DMS 273 treated with DMSO at 0.1 percent for 48 hours (cell line): Measurements from ENCODE around the gene IFFO2.
A peak's percentile ranks its signal among the peaks of the same experiment; 100 is the strongest.

Experiments
- DNase-seq: peaks from one replicate; lab custom pipeline; 2025; lab: John Stamatoyannopoulos, UW

The IFFO2 gene

DNA sequence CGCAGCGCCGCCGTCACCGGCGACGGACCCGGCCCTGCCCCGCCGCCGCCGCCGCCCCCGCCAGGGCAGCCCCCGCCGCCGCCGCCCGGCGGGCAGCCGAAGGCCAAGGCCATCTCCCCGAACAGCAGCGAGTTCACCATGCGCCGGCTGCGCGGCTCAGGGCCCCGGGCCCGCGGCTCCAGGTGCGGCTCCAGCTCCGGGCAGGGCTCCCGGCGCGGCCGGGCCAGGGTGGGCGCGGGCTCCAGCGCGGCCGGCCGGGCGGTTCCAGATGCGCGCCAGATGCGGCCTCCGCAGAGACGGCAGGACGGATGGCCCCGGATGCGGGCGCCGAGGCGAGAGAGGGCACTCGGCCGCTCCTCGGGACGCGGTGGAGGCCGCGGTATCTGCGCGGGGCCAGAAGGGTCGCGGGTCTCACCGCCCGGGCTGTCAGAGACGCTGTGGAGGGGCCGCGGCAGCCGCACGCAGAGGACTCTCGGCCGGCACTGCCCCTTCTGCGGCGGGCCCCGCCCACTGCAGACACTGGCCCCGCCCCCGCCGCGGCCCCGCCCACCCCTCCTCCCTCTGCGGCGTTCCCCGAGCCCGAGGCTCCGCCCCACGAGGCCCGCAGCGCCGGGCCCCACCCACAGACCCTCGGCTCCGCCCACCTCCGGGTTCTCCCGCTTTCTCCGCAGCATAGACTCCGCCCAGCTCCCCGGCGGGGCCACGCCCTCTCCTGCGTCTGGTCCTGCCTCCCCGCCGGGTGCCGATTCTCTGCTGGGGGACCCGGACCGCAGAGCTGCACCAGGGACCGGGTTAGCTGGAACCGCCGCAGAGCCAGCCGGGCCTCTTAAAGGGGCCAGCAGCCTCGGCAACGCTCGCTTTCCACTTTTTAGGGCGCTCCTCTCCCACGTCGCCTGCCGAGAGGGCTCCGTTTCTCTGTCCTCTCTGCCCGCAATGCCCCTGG, at the start of gene IFFO2:
Gene IFFO2, minus strand, starts transcription at position 484 of the 943 bp plus-strand sequence. Its CDS starts 344 bp downstream, at position 140.
- peak; percentile 64 for DNase-seq

DNA sequence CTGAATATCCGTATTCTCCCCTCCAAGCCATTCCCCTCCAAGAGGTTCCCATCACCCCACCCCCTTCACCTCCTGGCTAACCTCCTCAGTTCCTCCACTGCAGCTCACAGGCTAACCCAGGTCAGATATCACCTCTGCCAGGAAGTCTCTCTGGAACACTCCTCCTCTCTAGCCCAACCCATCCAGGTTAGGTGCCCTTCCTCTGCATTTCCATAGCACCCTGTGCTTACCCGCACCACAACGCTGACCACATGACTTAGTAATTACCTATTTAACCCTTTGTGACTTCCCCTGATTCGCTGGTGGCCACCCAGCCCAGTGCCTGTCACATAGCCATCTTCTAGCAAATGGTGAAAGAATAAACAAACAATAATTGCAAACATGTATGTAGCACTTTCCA, 49.5 kb upstream of the IFFO2 start:
- no peak for DNase-seq

DNA sequence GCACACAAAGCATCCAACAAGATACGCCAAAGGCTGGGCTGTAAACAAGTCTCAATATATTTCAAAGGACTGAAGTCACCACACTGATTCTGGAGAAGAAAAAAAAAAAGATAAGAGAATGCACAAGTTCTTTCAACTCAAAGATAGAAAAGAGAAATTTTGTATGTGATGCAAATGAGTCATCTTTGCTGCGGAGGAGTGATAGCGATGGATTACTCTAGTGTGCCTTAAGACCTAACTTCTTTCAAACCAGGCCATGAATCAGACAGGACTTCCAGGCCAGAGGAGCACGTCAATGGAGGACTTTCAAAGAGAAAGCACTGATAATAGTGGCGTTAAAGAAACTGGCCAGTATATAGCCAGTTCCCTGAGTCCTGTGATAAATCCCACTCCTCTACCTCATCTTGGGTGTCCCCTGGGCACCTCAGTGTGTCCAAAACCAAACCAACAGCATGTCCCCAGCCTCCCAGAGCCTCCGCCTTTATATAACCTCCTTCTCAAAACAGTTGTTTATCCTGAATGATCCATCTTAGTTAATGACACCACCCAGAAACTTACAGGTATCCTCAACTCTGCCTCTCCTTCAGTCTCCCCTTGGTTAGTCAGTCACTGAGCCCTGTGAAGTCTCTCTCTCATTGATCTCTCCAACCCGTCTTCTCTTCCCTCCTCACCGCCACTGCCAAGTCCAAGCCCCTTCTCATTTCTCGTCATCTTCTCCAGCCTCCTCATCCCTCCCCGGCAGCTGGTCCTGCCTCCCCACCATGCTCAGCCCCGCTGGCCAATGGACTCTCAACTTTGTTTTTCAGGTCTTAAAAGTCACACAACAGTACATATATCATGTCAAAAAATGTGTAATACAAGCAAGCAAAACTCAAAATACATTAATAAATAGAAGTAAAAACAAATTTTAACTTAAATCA, 47.2 kb upstream of the IFFO2 start:
- DNase-seq: no peak

DNA sequence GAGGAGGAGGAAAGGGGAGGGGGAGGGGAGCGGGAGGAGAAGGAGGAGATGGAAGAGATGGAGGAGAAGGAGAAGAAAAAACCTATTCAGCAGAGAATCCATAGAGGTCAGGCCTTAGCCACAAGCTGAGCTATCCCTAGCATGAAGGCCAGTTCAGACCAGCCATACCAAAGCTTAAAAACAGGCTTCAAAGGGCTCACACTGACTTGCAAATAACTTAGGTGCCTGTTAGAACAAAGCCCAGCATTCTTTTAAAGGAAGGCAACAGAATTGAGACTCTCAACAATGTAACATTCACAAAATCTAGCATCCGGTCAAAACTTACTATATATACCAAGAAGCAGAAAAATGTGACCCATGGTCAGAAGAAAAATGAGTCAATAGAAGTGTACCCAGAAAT, 43.6 kb upstream of the IFFO2 start:
- DNase-seq: no peak

DNA sequence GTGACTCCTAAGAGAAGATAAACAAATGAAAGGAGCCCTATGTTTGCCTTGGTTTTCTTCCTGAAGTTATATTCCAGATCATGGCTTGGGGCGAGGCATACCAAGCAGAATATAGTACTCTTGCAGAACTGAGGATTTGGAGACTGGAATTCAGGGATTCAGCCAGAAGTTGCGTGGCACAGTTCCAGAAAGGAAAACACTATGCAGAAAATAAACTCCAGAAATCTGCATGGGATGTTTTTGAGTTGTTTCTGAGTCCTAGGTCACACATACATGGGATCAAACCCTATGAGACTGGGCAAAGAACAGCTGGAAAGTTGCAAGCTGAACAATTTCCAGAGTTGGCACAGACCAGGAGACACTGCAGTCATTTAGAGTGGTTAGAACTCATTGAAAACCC, 42.9 kb upstream of the IFFO2 start:
- no peak for DNase-seq

DNA sequence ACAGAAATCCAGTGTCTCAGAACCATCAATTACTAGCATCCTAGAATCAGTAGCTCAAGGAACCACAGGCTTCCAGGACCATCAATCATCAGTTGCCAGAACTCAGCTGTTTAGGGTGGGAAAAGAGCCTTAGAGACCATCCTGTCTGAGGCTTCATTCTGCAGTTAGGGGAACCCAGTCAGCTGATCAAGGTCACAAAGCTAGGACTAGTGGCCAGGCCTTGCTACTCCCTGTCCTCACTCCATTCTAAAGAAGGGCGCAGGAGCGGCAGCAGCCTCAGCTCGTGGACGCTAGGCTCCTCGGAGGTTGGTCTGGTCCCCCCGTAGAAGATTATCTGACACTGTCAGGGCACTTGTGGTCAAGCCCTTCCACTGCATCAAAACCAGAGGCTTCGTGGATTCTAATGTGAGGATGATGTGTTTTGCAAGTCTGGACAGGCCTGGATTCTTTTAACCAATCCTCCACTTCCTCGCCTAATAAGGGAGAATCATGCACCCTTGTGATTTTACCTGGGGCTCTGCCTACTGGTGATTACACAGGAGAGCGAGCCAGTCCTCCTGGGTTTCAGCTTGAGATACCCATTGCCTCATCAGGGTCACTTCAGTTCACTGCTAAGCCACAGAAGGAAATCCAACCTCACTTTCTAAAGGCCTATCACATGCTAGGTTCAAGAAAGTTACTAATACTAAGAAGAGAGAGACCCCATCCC, 41.7 kb upstream of the IFFO2 start:
- no peak for DNase-seq

DNA sequence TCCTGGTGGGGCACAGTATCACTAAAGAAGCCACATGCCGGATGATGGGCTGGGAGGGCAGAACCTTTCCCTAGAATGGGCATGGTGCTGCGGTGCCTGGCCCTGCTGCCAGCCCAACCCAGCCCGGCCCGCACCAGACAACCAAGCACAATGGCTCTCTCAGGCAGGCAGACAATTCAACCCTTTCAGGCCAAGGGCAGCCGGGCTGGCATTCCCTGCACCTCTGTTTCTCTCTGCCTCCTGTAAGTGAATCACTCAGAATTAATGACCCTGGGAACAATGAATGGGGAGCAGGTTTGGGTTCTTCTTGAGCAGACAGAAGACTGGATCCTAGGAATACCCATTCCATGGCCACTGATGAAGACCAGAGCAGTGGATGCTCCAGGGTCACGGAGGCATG, 41.0 kb upstream of the IFFO2 start:
- DNase-seq: no peak

DNA sequence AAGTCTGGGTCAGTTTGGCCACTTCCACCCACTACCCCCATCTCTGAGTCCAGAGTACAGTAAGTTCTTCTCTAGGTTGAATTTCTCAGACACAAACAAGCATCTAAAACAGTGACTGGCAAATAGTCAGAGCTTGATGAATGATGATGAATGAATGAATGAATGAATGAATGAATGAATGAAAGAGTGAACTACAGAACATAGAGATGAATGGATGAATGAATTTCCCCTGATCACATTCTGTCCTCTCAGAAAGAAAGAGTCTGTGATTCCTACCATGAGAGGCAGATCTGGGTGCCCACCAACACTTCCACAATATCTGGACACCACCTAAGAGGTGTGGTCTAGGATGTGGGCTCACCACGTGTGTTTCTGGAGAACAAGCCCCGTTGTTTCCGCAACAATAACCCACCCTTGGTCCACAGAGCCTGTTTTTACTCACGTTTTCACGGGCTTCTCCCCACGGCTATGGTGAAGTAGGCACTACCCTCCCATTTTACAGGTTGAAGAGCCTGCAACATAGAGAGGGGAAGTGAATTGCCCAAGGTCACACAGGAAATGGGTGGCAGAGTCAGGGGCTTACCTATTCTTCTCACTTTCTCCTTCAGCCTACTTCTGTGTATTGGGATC, 40.2 kb upstream of the IFFO2 start:
- DNase-seq: no peak

DNA sequence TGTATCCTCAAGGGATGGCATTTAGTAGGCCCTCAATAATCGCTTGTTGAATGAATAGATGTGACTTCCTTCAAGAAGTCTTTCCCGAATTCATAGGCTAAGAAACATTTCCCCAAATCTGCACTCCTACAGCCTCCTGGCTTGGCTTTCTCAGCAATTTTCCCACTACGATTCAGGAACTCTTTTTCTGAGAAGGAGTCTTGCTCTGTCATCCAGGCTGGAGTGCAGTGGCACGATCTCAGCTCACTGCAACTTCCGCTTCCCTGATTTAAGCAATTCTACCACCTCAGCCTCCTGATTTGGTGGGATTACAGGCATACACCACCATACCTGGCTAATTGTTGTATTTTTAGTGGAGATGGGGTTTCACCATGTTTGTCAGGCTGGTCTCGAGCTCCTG, 37.9 kb upstream of the IFFO2 start:
- DNase-seq: no peak

DNA sequence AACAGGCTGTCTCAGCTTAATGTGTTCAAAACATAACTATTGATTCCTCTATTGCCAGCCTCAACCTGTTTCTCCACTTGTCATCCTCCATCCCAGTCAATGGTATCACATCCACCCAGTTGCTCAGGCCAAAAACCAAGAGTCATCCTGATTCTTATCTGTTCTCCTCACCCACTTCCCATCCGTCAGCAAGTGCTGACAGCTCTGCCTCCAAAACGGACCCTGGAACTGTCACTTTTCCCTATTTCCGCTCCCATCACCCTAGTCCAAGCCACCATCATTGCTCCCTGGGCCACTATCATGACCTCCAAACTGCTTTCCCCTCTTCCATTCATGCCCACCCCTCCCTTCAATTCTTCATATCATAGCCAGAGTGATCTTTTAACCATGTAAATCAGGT, 36.2 kb upstream of the IFFO2 start:
- no peak for DNase-seq

DNA sequence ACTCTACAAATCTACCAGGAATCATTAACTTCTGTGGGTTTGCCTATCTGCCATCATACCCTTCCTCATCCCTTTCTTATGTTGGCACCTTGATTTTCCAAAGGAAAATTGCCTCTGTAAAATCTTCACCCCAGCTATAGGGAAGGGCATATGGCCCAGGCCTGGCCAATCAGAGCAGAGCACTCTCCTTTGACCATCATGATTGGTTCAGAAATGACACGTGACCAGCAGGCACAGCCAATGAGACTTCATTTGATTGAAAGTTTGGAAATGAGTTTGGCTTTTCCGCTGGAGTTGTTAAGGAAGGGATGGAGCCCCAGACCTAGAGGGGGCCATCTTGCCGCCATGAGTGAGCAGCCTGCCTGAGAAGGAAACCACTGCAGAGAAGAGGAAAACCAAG, 35.1 kb upstream of the IFFO2 start:
- no peak for DNase-seq

DNA sequence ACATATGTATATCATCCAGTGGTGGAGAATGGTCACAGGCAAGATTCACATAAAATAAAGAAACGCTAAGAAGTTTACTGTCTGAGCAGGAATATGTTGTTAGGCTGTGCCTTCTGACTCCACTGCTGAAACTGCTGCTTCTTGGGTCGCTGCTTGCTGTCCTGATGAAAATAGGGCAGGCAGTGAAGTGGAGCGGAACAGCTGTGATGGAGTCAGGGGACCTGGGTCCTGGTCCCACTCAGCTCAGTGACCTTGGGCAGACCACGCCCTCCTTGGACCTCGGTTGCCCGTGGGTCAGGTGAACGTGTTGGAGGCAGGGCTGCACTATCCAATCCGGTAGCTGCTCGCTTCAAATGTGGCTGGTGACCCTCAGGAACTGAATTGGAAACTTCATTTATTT, 33.4 kb upstream of the IFFO2 start:
- DNase-seq: no peak

DNA sequence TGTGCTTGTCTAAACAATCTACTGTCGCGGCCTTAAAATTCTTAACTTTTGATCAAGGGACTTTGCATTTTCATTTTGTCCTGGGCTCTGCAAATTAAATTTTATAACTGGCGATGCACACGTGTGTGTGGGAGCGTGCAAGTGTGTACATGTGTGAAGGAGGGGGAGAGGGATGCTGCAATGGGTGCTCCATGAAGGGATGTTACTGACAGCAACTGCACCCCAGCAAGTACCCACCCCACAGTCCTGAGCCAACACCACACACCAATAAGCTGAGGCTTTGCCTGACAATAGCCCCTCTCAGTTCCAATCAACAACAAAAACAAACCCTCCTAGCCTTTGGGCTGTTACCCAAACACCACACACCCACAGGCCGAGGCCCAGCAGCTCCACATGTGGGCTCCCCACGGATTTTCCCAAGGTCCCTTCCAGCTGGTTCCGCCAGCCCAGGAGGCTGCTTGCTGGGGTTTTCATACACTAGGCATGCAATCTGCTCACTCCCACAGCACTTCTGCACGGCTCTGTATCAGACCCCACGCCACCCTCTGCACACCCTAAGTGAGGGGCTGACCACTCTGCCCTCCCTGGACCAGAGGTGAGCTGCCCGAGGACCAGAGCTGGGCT, 32.8 kb upstream of the IFFO2 start:
- no peak for DNase-seq

DNA sequence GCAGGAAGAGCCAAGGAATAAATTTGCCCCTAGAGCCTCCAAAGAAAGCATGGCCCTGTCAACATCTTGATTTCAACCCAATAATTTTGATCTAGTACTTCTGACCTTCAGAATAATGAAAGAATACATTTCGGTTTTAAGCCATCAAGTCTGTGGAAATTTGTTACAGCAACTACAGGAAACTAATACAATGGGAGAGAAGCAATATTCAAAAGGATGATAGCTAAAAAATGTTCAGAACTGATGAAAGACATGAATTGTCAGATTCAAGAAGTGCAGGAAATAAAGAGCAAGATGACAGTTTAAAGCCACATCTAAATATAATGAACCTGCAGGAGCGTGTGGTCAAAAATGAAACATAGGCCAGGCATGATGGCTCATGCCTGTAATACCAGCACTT, 24.8 kb upstream of the IFFO2 start:
- no peak for DNase-seq

DNA sequence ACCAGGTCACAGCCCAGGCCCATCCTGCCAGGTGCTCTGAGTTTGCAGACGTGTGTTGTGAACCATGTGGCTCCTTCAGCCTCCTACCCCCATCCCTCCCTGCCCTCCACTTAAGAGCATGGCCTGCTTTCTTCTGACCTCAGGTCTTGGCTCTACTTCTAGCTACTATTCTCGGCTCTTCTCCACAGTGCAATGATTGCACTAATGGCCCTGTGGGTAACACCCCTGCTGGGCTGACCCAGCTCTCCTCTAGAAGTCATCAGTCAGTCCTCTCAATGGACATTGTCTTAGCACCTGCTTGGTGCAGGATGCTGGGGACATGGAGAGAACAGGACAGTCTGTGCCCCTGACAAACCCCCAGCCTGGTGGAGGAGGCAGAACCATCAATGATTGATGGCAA, 22.2 kb upstream of the IFFO2 start:
- no peak for DNase-seq

DNA sequence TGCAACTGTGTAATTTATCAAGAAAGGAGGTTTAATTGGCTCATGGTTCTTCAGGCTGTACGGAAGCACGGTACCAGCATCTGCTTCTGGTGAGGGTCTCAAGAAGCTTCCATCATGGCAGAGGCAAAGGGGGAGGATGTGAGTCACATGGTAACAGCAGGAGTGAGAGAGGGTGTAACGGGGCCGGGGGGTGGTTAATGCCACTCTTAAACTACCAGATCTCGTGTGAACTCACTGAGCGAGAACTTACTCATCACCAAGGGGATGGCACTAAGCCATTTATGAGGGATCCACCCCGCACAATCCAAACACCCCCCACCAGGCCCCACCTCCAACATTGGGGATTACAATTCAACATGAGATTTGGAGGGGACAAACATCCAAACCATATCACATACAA, 21.0 kb upstream of the IFFO2 start:
- no peak for DNase-seq

DNA sequence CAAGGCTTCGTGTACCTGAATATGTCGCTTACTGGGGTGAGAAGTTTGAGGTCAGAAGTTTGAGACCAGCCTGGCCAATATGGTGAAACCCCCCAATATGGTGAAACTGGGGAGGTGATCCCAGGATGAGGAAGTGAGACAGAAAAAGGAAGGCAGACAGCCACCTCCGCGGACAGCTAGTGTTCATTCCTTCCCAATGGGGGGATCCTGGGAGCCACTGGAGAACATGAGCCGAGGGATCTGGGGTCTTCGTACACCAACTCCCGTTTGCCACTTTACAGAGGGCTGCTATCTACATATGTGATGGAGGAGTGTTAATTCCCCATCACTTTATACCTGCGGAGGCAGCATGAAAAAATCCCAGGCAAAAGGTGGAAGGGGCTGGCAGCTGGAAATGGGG, 19.6 kb upstream of the IFFO2 start:
- no peak for DNase-seq

DNA sequence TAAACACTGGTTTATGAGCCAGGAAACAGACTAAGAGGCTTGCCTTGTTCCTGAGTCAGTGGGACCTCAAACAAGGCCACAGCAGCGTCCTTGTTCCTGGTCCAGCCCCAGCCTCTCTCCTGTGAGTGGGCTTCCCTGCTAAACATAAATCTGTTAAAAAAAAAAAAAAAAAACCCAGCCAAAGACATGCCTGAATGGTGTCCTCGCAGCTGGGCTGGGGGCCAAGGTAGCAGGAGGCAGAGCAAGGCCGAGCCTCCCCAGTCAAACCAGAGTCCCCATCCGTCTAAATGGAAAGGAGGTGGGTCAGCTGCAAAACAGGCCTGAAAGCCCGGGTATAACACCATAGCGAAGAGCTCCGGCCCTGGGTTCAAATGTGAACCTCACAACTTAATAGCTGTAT, 18.1 kb upstream of the IFFO2 start:
- no peak for DNase-seq

DNA sequence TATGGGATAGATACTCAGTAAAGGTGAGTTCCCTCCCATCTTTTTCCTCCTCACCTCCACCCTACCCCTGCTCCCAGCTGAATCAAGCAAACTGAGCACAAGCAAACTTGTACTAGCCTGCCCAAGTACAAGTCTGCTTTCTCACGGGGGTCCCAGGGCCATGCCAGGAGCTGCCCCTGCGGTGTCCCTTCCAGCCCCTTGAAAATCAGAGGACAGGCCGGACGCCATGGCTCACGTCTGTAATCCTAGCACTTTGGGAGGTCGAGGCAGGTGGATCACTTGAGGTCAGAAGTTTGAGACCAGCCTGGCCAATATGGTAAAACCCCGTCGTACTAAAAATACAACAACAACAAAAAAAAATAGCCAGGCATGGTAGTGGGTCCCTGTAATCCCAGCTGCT, 17.5 kb upstream of the IFFO2 start:
- no peak for DNase-seq

DNA sequence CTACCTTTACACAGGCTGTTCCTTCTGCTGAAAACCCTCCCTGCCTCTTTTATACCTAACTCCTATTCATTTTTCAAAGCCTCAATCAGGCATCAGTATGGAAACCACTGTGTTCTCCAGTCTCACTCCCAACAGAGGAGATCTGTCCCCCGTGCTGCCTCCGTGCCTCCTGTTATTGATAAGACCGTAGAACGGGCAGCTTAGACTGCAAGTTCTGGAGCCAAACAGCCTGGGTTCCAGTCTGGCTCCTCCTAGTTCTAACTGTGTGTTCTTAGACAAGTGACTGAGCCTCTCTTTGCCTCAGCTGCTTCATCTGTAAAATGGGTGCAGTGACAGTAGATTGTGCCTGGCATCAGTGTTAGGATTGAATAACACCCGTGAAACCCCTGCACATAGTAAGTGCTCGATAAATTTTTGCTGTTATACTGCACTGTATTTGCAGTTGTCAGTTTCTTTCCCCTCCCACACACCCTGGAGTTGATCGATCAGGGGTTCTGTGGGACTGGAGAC, 17.0 kb upstream of the IFFO2 start:
- DNase-seq: no peak

DNA sequence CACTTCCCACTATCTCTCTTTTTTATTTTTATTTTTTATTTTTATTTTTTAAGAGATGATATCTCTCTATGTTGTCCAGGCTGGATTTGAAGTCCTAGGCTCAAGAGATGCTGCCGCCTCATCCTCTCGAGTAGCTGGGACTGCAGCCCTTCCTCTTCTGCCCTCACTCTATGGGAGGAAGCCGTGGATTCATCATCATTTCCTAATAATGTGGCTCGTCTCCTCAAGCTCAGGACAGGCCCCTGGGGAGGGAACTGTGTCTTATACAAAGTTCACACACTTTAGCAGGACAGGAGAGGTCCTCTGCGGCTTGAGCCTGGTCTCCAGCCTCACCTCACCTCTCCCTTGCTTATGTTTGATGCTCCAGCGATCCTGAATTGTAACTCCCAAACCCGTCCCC, 16.5 kb upstream of the IFFO2 start:
- DNase-seq: no peak
